K562 (cell line): Measurements from ENCODE around the gene BOLA3. TPM values are rescaled to one million over a fixed set of nuclear protein-coding genes. Genes with fewer than 3 reads are reported as not detected.
A peak's percentile ranks its signal among the peaks of the same experiment; 100 is the strongest.

Experiments used
- ARID1B ChIP-seq: fragments of 450-650 bp; IDR thresholded peaks from 2 replicates; pipeline ENCODE4 v1.6.1; 2016; ENCODE audit warnings: antibody characterized with exemption, mild to moderate bottlenecking, inconsistent platforms
- ATF4 ChIP-seq: fragments of 450-650 bp; formaldehyde crosslinking; IDR thresholded peaks from 2 replicates; pipeline ENCODE4 v1.4.0; 2022; ENCODE audit warnings: mild to moderate bottlenecking, moderate library complexity
- CTCF ChIP-seq, 3 experiments: IDR thresholded peaks in 2 of 3; conservative IDR thresholded peaks in 1 of 3; 2 replicates each; pipeline ENCODE4 v1.5.1; 2011 to 2012; ENCODE audit warnings: low read length in 3 of 3, mild to moderate bottlenecking in 3 of 3, control low read depth in 2 of 3, improper control_type of control experiment in 1 of 3, inconsistent platforms in 1 of 3, low read depth in 1 of 3, mixed read lengths in 1 of 3, moderate library complexity in 1 of 3; ENCODE audit not compliant: insufficient read depth in 2 of 3
- DEAF1 ChIP-seq: fragments of 450-650 bp; formaldehyde crosslinking; IDR thresholded peaks from 2 replicates; pipeline ENCODE4 v1.4.0; 2020; ENCODE audit warnings: mild to moderate bottlenecking, moderate library complexity
- GTF2E2 ChIP-seq: fragments of 200-800 bp; sonication (Bioruptor generic); IDR thresholded peaks from 2 replicates; pipeline ENCODE4 v1.6.1; 2016; ENCODE audit warnings: missing genetic modification characterization, missing compliant biosample characterization
- ILK ChIP-seq: fragments of 450-650 bp; IDR thresholded peaks from 2 replicates; pipeline ENCODE4 v1.6.1; 2016; ENCODE audit warnings: missing genetic modification characterization, low read depth, mild to moderate bottlenecking, missing compliant biosample characterization, moderate library complexity, borderline replicate concordance
- IRF2 ChIP-seq: sonication (generic); formaldehyde crosslinking; IDR thresholded peaks from 2 replicates; pipeline ENCODE4 v1.8.1; 2022; ENCODE audit warnings: mild to moderate bottlenecking, missing genetic modification reagents
- KLF1 ChIP-seq: fragments of 450-650 bp; IDR thresholded peaks from 2 replicates; pipeline ENCODE4 v1.6.1; 2016; ENCODE audit warnings: missing genetic modification characterization, missing compliant biosample characterization
- MAFG ChIP-seq: fragments of 450-650 bp; conservative IDR thresholded peaks from 2 replicates; pipeline ENCODE4 v1.6.1; 2016; ENCODE audit warnings: missing genetic modification characterization, missing compliant biosample characterization
- MNT ChIP-seq, 2 experiments: fragments of 450-650 bp; conservative IDR thresholded peaks; 2 replicates each; pipeline ENCODE4 v1.6.1; 2017; ENCODE audit warnings: mild to moderate bottlenecking in 2 of 2, moderate library complexity in 2 of 2
- PHTF2 ChIP-seq: fragments of 250-450 bp; sonication (Bioruptor Pico); IDR thresholded peaks from 2 replicates; pipeline ENCODE4 v1.5.0; 2021; ENCODE audit warnings: mild to moderate bottlenecking
- POLR2G ChIP-seq: fragments of 200-400 bp; formaldehyde crosslinking; IDR thresholded peaks from 2 replicates; pipeline ENCODE4 v1.6.1; 2017; ENCODE audit warnings: low read depth, mild to moderate bottlenecking, antibody characterized with exemption, low read length, moderate library complexity
- PTRF ChIP-seq: fragments of 450-650 bp; IDR thresholded peaks from 2 replicates; pipeline ENCODE4 v1.6.1; 2016; ENCODE audit warnings: mild to moderate bottlenecking, missing genetic modification characterization, missing compliant biosample characterization
- SP1 ChIP-seq: sonication (generic); formaldehyde crosslinking; IDR thresholded peaks from 2 replicates; pipeline ENCODE4 v1.8.1; 2022; ENCODE audit warnings: mild to moderate bottlenecking, missing genetic modification reagents
- ZBTB9 ChIP-seq: fragments of 450-650 bp; formaldehyde crosslinking; IDR thresholded peaks from 2 replicates; pipeline ENCODE4 v1.4.0; 2020; ENCODE audit warnings: mild to moderate bottlenecking, moderate library complexity
- ZNF644 ChIP-seq: fragments of 200-800 bp; sonication (Bioruptor generic); IDR thresholded peaks from 2 replicates; pipeline ENCODE4 v1.6.1; 2016; ENCODE audit warnings: low read depth, missing genetic modification characterization, missing compliant biosample characterization
- ZNF830 ChIP-seq: fragments of 250-450 bp; sonication (Bioruptor Pico); IDR thresholded peaks from 2 replicates; pipeline ENCODE4 v1.5.0; 2021; ENCODE audit warnings: mild to moderate bottlenecking
- polyA plus RNA-seq, 8 experiments: library from polyadenylated mRNA; depleted of rRNA in 4 of 8; stranded (reverse) in 5 of 8; unstranded in 3 of 8; fragments of >200 nt; fragmentation: Nextera tagmentation in 2 of 8; fragmentation: Illumina TruSeq in 1 of 8; extraction: Ambion mirVana in 2 of 8; extraction: Trizol in 1 of 8; gene quantifications; 2 replicates each; pipeline versions ENCODE4 v1.2.1 to v1.2.3, GENCODE V29; 2011 to 2014; ENCODE audit warnings: inconsistent platforms in 1 of 8, missing spikeins in 1 of 8
- total RNA-seq, 7 experiments: library from RNA; depleted of rRNA in 6 of 7; stranded (reverse); fragments of >200 nt in 6 of 7; fragmentation: Illumina TruSeq in 2 of 7; extraction: Trizol in 2 of 7; gene quantifications; 2 replicates each; pipeline versions ENCODE4 v1.2.1 to v1.2.3, GENCODE V29; 2011 to 2021; ENCODE audit warnings: low replicate concordance in 1 of 7

The BOLA3 gene
- total and polyA plus RNA-seq, 9 of the 15 experiments (the other 6 are each of a cell fraction or from before 2014, with no cell fraction given): 149 to 619 (median 255) TPM

- TF ChIP-seq POLR2G (peak; percentile 99), ARID1B (peak; percentile 31; the same call in 1 of the 2 replicates), ZNF830 (no peak), MNT (conservative IDR thresholded peaks at IDR 0.05) (peak; percentile 34 to 77; a peak in 2 of 4 replicates), SP1 (CRISPR knock-in tag) (peak; percentile 56), MAFG (tag) (no peak), ZNF644 (no peak), IRF2 (CRISPR knock-in tag) (no peak), PHTF2 (CRISPR knock-in tag) (no peak), PTRF (tag) (no peak), ILK (tag) (no peak), ZBTB9 (0 out of 2 replicates have a peak, but pooled peaks have one; percentile 54), ATF4 (CRISPR knock-in tag) (no peak), GTF2E2 (tag) (peak; percentile 87), KLF1 (tag) (no peak), CTCF (IDR thresholded peaks at IDR 0.05 in 2 of 3, conservative IDR thresholded peaks at IDR 0.05 in 1 of 3; ENCODE audit: insufficient read depth in 2 of 3, low read depth in 1 of 3, low read length in 3 of 3) (peak in 1 of 3 experiments; percentile 19; a peak in 1 of 6 replicates), DEAF1 (CRISPR knock-in tag) (0 out of 2 replicates have a peak, but pooled peaks have one; percentile 4)
Measured at GRCh38 chr2:74178211-74179062, 30.7 kb upstream of the BOLA3 start, which contains the start of gene MOB1A (continued).
